ENCODE data around the gene CYBC1. TPM values are rescaled to one million over a fixed set of nuclear protein-coding genes. Genes with fewer than 3 reads are reported as not detected.

The CYBC1 gene
- total and polyA plus RNA-seq, 9 of the 15 experiments (the other 6 are each of a cell fraction or from before 2014, with no cell fraction given) = 1.3 to 71.8 (median 49.9) TPM

GRCh38 chr17:82418001-82418986 is 32.3 kb downstream of the CYBC1 start, which contains the start of the genes HEXD and OGFOD3 (continued):
- TF ChIP-seq MGA (IDR thresholded peaks at IDR 0.05) (peak; percentile 50; the same call in 1 of the 2 replicates), DACH1 (IDR thresholded peaks at IDR 0.05; ENCODE audit: partially characterized antibody) (no peak), TFE3 (CRISPR knock-in tag; IDR thresholded peaks at IDR 0.05) (no peak), SMARCA5 (IDR thresholded peaks at IDR 0.05) (no peak), SP1 (CRISPR knock-in tag; IDR thresholded peaks at IDR 0.05) (peak; percentile 60), MAZ (CRISPR knock-in tag; conservative IDR thresholded peaks at IDR 0.05 in 1 of 2, IDR thresholded peaks at IDR 0.05 in 1 of 2) (peak; percentile 91 to 99), ZBED1 (IDR thresholded peaks at IDR 0.05) (no peak), MIER1 (IDR thresholded peaks at IDR 0.05; ENCODE audit: low read depth) (0 out of 2 replicates have a peak, but pooled peaks have one; percentile 26), ZMIZ1 (IDR thresholded peaks at IDR 0.05; ENCODE audit: low read depth in 2 of 2, low read length in 2 of 2) (peak in 1 of 2 experiments; percentile 97; a peak in 2 of 4 replicates)

All from K562 (cell line).